ENCODE results near the gene DNAJC5. TPM values are rescaled to one million over a fixed set of nuclear protein-coding genes. Genes with fewer than 3 reads are reported as not detected.

Gene DNAJC5
- total and polyA plus RNA-seq, 7 donors, result 13.1 to 33.6 (median 20.9) TPM

DNA sequence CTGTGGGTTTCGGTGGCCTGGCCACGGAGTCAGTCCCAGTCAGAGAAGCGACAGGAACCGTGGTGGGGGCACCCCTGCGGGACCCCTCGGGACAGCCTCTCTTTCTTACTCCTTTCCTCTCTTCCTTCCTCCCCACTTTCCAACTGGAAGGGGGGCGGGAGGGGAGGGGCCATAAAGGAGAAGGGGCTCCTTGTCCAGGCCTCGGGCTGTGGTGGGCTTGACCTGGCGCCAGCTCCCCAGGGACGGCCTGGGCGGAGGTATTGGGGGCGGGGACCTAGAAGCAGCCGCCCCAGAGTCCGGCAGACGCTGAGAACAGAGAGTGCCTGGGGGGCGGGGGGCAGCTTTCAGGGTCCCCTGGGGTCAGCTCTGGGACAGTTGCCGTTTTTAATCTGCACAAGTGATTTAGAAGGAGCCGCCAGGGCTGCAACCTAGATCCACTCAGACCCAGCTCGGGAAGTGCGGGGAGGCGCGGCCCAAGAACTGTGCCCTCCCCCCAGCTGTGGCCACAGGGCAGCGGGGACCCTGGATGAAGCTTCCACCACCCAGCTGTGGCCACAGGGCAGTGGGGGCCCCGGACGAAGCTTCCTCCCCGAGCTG lies 40.1 kb upstream of the DNAJC5 start:
- H3K9me3 ChIP-seq, result no peaks in the 10 kb centered on the region
- H3K27ac ChIP-seq, result peak overlapping the region; percentile 65
- no peaks in the 10 kb centered on the region for H3K36me3 ChIP-seq (ENCODE audit: insufficient read depth in 1 of 2, low read depth in 1 of 2)
- H3K27me3 ChIP-seq (ENCODE audit: insufficient read depth in 3 of 3, low read length in 2 of 3), result peaks cover 0 to 42% (median 0%) of the 10 kb centered on the region in 3 donors
- peaks cover 17% of the 10 kb centered on the region for H3K4me1 ChIP-seq
- DNase-seq (no peak), ATAC-seq (peak in 2 of 4 donors; percentile 17 to 23)
- intact Hi-C loops (cut with DNase I), result no loop called here
- WGBS, 3 donors, result 7 to 22% (median 7%) methylated on average over 23 to 26 of the region's 26 CpGs
- H3K4me3 ChIP-seq, result peak overlapping the region; percentile 16
- TF ChIP-seq, protein P1, sequence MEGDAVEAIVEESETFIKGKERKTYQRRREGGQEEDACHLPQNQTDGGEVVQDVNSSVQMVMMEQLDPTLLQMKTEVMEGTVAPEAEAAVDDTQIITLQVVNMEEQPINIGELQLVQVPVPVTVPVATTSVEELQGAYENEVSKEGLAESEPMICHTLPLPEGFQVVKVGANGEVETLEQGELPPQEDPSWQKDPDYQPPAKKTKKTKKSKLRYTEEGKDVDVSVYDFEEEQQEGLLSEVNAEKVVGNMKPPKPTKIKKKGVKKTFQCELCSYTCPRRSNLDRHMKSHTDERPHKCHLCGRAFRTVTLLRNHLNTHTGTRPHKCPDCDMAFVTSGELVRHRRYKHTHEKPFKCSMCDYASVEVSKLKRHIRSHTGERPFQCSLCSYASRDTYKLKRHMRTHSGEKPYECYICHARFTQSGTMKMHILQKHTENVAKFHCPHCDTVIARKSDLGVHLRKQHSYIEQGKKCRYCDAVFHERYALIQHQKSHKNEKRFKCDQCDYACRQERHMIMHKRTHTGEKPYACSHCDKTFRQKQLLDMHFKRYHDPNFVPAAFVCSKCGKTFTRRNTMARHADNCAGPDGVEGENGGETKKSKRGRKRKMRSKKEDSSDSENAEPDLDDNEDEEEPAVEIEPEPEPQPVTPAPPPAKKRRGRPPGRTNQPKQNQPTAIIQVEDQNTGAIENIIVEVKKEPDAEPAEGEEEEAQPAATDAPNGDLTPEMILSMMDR (IDR thresholded peaks at IDR 0.05), result no peak

DNA sequence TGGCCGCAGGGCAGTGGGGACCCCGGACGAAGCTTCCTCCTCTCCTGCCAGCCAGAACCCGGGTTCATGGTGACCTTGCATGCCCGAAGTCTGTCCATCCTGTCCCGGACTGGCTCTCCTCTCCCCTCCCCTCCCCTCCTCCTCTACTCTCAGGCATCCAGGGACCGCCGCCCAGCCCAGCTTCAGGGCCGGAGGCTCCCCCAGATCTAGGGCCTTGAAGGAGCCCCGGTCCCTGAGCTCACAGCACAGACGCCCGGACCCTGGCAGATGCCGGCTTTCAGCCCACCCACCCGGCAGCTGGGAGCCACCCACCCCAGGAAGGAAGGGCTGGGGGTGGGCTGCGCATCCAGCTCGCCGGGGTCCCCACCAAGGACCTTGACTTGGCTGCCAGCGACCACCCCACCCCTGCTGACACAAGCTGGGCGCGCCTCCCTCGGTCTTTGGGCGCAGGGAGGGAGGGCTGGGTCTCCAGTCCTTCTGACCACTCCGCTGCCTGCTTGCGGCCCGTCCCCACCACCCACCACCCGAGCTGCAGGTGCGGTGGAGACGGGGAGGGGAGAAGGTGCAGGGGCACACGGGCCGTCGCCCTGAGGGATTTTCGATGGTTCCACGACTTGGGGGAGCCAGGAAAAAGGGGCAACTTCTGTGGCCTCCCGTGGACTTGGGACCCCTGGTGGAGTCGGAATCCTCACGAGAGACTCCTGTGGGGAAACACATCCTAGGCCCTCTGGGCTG lies 39.4 kb upstream of the DNAJC5 start:
- DNase-seq (no peak), ATAC-seq (peak in 1 of 4 donors; percentile 2)
- TF ChIP-seq, protein P1 (IDR thresholded peaks at IDR 0.05), result no peak
- peaks cover 17% of the 10 kb centered on the region for H3K4me1 ChIP-seq
- H3K27ac ChIP-seq, result peak overlapping the region; percentile 65
- H3K36me3 ChIP-seq (ENCODE audit: insufficient read depth in 1 of 2, low read depth in 1 of 2), result no peaks in the 10 kb centered on the region
- intact Hi-C loops (cut with DNase I), result no loop called here
- H3K4me3 ChIP-seq, result peak overlapping the region; percentile 16
- WGBS, 3 donors, result 28 to 35% (median 30%) methylated on average over 35 to 36 of the region's 36 CpGs
- H3K27me3 ChIP-seq (ENCODE audit: insufficient read depth in 3 of 3, low read length in 2 of 3), result peaks cover 0 to 42% (median 0%) of the 10 kb centered on the region in 3 donors
- H3K9me3 ChIP-seq, result no peaks in the 10 kb centered on the region

DNA sequence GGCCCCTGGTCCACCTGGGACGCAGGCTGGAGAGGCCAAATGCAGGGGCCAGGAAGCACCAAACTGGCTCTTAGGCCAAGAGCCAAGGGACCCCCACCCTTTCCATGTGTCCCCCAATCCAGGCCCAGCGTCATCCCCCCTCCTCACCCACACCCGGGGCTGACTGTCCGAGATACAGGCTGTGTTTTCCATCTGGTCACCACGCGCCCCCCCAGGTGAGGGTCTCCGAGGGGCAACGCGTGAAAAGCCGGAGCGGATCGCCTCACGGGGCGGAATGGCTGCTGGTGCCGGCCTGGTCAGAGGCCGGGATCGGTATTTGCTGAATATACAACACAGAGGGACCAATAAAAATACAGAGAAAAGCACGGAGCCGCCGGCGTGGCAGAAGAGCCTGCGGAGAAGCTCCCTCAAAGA lies 38.8 kb upstream of the DNAJC5 start:
- ATAC-seq (no peak), DNase-seq (no peak)
- Histone ChIP-seq H3K4me1 (peaks cover 17% of the 10 kb centered on the region), H3K27me3 (ENCODE audit: insufficient read depth in 3 of 3, low read length in 2 of 3) (peaks cover 0 to 42% (median 0%) of the 10 kb centered on the region in 3 donors), H3K27ac (no peak overlapping the region), H3K36me3 (ENCODE audit: insufficient read depth in 1 of 2, low read depth in 1 of 2) (no peaks in the 10 kb centered on the region), H3K9me3 (no peaks in the 10 kb centered on the region), H3K4me3 (no peak overlapping the region)
- intact Hi-C loops (cut with DNase I), result no loop called here
- TF ChIP-seq, protein P1 (IDR thresholded peaks at IDR 0.05), result no peak
- WGBS, 3 donors, result 61 to 71% (median 67%) methylated on average over 22 of the region's 22 CpGs

DNA sequence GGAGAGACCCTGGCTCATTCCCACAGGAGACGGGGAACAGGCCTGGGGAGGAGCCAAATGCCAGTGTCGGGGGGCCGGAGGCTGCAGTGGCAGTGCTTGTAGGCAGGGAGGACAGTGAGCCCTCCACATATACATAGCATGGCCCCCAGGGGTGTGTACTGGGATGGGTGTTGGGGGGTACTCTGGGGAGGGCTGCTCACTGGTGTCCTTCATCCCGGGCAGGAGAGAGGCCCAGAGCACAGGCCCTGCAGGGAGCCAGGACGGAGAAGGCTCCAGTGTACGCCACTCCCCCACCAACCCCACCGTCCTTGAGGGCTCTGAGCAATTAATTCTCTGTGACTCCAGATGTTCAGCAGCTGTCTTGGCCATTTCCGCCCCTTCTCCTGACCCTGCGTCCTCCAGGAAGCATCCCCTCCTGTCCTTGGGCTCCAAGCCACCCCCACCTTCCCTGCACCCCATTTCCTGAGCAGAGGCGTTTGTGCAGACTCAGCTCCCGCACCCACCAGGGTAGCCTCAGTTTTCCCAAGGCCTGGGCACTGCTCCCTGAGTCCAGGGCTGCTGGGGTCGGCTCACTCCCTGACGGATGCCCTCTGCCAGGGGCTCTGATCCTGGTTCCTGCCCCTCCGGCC lies 37.0 kb upstream of the DNAJC5 start:
- TF ChIP-seq, protein P1 (IDR thresholded peaks at IDR 0.05), result no peak
- peaks cover 0 to 42% (median 0%) of the 10 kb centered on the region in 3 donors for H3K27me3 ChIP-seq (ENCODE audit: insufficient read depth in 3 of 3, low read length in 2 of 3)
- no peak for DNase-seq

More for the DNA sequence above, 37.0 kb upstream of the DNAJC5 start:
- 11 to 22% (median 14%) methylated on average over 12 to 14 of the region's 14 CpGs for WGBS, 3 donors
- H3K27ac ChIP-seq, result peak overlapping the region; percentile 36
- H3K36me3 ChIP-seq (ENCODE audit: insufficient read depth in 1 of 2, low read depth in 1 of 2), result peaks cover 3 to 9% of the 10 kb centered on the region in 2 donors
- no peaks in the 10 kb centered on the region for H3K9me3 ChIP-seq
- intact Hi-C loops (cut with DNase I), result loop anchor here in 1 of 2 donors (1.0 to 2.0 kb wide), 2 partner anchors 29 to 52 kb away; no protein-coding TSS in a partner anchor
- ATAC-seq, result peak in 1 of 4 donors; percentile 24
- peaks cover 17% of the 10 kb centered on the region for H3K4me1 ChIP-seq
- no peak overlapping the region for H3K4me3 ChIP-seq

All from psoas muscle (tissue), 8 donors.